GM12874 (cell line): ENCODE results near the gene NRN1L.

ENCODE experiments used
- TF ChIP-seq, protein P1 (sequence below): IDR thresholded peaks from 2 replicates; pipeline ENCODE4 v1.5.1; 2011; ENCODE audit warnings: low read depth, mild to moderate bottlenecking, control low read depth, low read length, moderate library complexity; ENCODE audit not compliant: insufficient read depth

The NRN1L gene

DNA sequence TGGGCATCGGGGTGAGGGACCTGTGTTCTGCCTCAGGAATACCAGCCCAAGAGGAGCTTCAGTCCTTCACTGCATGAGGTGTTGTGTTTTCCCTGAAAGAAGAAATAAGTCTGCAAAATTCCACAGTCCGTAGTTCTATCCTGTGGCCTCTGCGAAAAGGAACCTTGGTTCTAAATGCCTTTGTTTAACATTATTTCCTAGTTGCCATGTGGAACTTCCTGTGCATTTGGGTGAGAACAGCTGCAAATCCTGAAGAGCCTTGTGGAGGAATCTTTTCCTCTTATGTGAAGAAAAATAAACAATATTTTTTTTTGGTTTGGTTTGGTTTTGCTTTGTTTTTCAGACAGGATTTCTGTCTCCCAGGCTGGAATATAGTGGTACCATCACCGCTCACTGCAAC, 18.1 kb downstream of the NRN1L start:
- TF ChIP-seq, protein P1, sequence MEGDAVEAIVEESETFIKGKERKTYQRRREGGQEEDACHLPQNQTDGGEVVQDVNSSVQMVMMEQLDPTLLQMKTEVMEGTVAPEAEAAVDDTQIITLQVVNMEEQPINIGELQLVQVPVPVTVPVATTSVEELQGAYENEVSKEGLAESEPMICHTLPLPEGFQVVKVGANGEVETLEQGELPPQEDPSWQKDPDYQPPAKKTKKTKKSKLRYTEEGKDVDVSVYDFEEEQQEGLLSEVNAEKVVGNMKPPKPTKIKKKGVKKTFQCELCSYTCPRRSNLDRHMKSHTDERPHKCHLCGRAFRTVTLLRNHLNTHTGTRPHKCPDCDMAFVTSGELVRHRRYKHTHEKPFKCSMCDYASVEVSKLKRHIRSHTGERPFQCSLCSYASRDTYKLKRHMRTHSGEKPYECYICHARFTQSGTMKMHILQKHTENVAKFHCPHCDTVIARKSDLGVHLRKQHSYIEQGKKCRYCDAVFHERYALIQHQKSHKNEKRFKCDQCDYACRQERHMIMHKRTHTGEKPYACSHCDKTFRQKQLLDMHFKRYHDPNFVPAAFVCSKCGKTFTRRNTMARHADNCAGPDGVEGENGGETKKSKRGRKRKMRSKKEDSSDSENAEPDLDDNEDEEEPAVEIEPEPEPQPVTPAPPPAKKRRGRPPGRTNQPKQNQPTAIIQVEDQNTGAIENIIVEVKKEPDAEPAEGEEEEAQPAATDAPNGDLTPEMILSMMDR = no peak

DNA sequence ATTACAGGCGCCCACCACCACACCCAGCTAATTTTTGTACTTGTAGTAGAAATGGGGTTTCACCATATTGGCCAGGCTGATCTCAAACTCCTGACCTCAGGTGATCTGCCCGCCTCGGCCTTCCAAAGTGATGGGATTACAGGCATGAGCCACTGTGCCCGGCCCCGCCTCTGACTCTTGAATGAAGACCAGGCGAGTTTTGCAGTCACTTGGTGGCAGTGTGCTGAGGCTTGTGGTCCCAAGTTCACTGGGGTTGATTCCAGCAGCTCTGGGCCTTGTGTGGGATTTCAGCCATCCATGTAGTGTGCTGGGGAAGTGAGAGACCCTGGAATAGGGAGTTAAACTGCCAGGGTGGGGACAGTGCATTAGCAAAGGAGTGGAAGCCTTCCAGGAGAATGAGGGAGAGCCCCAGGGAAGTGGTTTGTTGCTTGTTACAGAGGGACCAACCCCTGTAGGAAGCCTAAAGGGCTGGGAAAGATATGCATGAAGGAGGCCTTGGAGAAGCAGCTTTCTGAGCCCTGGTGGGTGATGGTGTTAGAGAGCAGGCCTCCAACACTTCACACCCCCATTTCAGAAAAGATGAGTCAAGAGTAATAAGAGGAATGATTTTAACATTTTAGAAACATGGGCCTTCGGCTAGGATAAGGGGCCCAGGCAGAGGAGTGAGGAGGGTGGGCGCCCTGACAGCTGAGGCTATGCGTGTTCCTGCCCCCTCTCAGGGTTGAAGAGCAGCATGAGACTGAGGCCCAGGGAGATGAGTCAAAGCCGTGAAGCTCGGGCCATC, 22.9 kb downstream of the NRN1L start:
- TF ChIP-seq, protein P1 = no peak

DNA sequence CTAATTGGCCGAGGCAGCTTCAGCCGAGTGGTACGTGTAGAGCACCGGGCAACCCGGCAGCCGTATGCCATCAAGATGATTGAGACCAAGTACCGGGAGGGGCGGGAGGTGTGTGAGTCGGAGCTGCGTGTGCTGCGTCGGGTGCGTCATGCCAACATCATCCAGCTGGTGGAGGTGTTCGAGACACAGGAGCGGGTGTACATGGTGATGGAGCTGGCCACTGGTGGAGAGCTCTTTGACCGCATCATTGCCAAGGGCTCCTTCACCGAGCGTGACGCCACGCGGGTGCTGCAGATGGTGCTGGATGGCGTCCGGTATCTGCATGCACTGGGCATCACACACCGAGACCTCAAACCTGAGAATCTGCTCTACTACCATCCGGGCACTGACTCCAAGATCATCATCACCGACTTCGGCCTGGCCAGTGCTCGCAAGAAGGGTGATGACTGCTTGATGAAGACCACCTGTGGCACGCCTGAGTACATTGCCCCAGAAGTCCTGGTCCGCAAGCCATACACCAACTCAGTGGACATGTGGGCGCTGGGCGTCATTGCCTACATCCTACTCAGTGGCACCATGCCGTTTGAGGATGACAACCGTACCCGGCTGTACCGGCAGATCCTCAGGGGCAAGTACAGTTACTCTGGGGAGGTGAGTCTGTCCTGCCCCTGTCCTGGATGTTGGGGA, 24.5 kb downstream of the NRN1L start:
- TF ChIP-seq, protein P1 = no peak

DNA sequence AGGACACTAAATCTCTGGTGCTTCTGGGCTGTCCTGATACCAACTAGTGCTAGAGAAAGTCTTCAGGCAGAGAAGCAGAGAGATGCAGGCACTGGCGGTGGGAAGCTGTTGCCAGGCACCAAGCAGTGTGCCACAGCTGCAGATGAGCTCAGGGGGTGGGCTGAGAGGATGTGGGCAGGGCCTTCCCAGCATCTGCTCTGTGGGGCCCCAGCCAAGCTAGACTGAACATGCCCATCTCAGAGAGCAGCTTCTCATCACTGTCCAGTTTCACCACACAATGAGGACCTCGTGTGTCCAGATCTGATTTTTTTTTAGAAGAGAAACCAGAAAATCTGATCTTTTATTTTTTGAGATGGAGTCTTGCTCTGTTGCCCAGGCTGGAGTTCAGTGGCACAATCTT, 25.5 kb downstream of the NRN1L start:
- TF ChIP-seq, protein P1 = no peak

DNA sequence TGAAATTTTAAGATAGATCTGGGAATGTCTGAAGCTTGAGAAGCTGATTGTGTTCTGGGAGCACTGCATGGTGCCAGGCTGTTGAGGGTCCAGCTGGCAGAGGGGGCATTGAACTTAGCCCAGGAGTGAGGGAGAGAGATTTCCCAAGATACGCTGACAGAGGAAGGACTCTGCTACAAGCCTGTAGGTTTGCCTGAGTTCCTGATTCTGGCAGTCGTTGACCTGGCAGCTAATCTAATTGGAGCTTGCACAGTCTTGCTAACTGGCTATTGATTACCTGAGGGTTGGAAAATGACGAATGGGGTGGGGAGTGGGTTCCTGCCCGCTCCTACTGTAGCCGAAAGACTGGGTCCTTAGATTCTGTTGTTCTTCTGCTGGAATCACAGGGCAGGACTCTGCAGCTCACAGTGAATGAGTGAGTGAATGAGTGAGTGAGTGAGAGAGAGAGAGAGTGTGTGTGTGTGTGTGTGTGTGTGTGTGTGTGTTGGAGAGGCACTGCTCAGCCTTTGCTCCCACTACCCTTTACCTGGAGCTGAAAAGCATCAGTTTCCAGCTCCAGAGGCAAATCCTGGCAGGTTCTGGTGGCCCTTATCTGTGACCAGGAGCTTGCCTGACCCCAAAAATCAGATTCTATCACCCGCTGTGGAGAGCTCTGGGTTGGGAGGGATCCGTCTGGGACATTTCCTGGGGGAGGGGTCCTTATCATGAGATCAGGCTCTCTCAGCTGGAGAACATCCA, 30.2 kb downstream of the NRN1L start:
- TF ChIP-seq, protein P1 = no peak

DNA sequence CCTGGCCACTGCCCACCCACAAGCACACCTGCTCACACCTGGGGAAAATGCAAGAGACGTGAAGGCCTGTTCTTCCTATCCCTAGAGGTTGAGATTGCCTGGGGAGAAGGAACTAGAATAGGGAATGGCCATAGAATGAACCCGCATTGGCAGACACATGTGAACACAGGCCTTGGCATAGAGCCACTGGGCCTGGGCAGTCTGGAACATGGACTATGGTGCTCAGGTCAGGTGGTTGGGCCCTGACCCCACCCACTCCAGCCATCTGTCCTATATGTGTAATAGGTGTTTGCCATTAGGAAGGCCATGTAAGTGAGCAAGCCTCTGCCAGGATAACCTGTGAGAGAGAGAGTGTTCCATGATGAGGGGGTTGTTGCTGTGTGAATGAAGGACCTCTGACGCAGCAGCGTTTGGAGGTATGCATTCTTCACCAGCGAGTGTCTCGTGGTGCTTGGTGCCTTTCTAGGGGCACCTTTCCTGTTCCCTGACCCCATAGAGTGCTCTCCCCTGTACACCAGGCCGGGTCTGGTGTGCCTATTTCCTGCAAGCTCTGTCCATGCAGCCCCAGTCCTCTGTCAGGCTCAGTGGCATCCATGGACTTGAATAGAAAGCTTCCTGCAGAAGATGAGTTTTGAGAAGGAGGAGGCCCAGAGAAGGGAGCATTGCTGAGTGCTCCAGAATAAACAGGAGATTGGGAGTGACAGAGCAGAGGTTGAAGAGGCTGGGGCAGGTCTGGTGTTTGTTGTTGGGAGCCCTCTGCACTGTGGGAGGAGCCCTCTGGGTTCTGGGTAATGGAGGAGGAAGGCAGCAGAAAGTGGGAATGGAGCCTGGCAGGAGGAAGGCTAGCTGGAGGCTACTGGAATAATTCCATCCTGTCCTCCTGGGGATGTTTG, 31.4 kb downstream of the NRN1L start:
- TF ChIP-seq, protein P1 = no peak
